PC-9 (cell line): ENCODE measurements around the gene PTPRG. TPM values are rescaled to one million over a fixed set of nuclear protein-coding genes. Genes with fewer than 3 reads are reported as not detected.

Experiments
- BruUV-seq: library from RNA; stranded (reverse); fragments of 400-500 nt; replicated peaks from 2 replicates; lab custom pipeline; 2021; lab: Mats Ljungman, UMichigan
- CTCF ChIA-PET: fragments of 300-600 bp; sonication (Branson Sonifier 250); formaldehyde crosslinking; loops from one replicate; lab custom pipeline; 2022; ENCODE audit warnings: antibody characterized with exemption; lab: Charles Lee
- POLR2A ChIA-PET: fragments of 300-600 bp; sonication (Branson Sonifier 250); formaldehyde crosslinking; loops from one replicate; lab custom pipeline; 2022; ENCODE audit warnings: antibody characterized with exemption; ENCODE audit not compliant: unreplicated experiment; lab: Charles Lee
- DNase-seq, 2 experiments: peaks; one replicate each; pipeline versions ENCODE4 v3.0.0 to v3.0.0-alpha.2; 2015 to 2022; ENCODE audit warnings: mixed read lengths in 1 of 2
- H2AFZ ChIP-seq: fragments of 200-600 bp; sonication (generic); 2 replicates; pipeline ENCODE4 v1.8.1; 2017; ENCODE audit warnings: antibody characterized with exemption
- H3F3A ChIP-seq: fragments of 200-600 bp; sonication (generic); 2 replicates; pipeline ENCODE4 v1.8.1; 2017; ENCODE audit warnings: antibody characterized with exemption, mild to moderate bottlenecking, low read depth; ENCODE audit not compliant: insufficient read depth
- H3K27ac ChIP-seq: fragments of 200-600 bp; sonication (generic); 2 replicates; pipeline ENCODE4 v1.6.1; 2016; ENCODE audit warnings: mixed run types
- H3K27me3 ChIP-seq: fragments of 200-600 bp; sonication (generic); 2 replicates; pipeline ENCODE4 v1.6.1; 2016; ENCODE audit warnings: low read depth, mixed run types; ENCODE audit not compliant: insufficient read depth
- H3K36me3 ChIP-seq: fragments of 200-600 bp; sonication (generic); 2 replicates; pipeline ENCODE4 v1.6.1; 2016; ENCODE audit warnings: low read depth, mixed run types
- H3K4me1 ChIP-seq: fragments of 200-600 bp; sonication (generic); replicated peaks from 2 replicates; pipeline ENCODE4 v1.6.1; 2016; ENCODE audit warnings: mixed run types; ENCODE audit not compliant: insufficient read depth
- H3K4me2 ChIP-seq: fragments of 200-600 bp; sonication (generic); 2 replicates; pipeline ENCODE4 v1.6.1; 2017; ENCODE audit warnings: mixed run types
- H3K4me3 ChIP-seq: fragments of 200-600 bp; sonication (generic); 2 replicates; pipeline ENCODE4 v1.6.1; 2016; ENCODE audit warnings: mixed run types
- H3K79me2 ChIP-seq: fragments of 200-600 bp; sonication (generic); 2 replicates; pipeline ENCODE4 v1.6.1; 2017; ENCODE audit warnings: low read depth, mixed run types
- H3K9me2 ChIP-seq: fragments of 200-600 bp; sonication (generic); 2 replicates; pipeline ENCODE4 v1.8.1; 2017; ENCODE audit warnings: mild to moderate bottlenecking; ENCODE audit not compliant: insufficient read depth
- H3K9me3 ChIP-seq: fragments of 200-600 bp; sonication (generic); 2 replicates; pipeline ENCODE4 v1.8.1; 2016; ENCODE audit warnings: low read depth; ENCODE audit not compliant: insufficient read depth
- H4K20me1 ChIP-seq: fragments of 200-600 bp; sonication (generic); 2 replicates; pipeline ENCODE4 v1.8.1; 2017; ENCODE audit not compliant: insufficient read depth
- EZH2 ChIP-seq: fragments of 200-600 bp; sonication (generic); IDR thresholded peaks from 2 replicates; pipeline ENCODE4 v1.8.0; 2017; ENCODE audit warnings: antibody characterized with exemption, low read depth
- intact Hi-C: fragments of 100-400 bp; cut with micrococcal nuclease; formaldehyde crosslinking; loops from one replicate; pipeline ENCODE4 v1.10.0; 2022; ENCODE audit not compliant: unreplicated experiment
- total RNA-seq: library from RNA; stranded (reverse); gene quantifications from 2 replicates; pipeline ENCODE4 v1.2.3, GENCODE V29; 2021
- TF ChIP-seq, protein P1 (sequence below): fragments of 200-600 bp; sonication (generic); conservative IDR thresholded peaks from 2 replicates; pipeline ENCODE4 v1.6.1; 2017; ENCODE audit warnings: mixed run types, antibody characterized with exemption, mild to moderate bottlenecking, moderate library complexity

Gene PTPRG
- total RNA-seq, 1 experiment from 2014 or later = 32.9 TPM

DNA sequence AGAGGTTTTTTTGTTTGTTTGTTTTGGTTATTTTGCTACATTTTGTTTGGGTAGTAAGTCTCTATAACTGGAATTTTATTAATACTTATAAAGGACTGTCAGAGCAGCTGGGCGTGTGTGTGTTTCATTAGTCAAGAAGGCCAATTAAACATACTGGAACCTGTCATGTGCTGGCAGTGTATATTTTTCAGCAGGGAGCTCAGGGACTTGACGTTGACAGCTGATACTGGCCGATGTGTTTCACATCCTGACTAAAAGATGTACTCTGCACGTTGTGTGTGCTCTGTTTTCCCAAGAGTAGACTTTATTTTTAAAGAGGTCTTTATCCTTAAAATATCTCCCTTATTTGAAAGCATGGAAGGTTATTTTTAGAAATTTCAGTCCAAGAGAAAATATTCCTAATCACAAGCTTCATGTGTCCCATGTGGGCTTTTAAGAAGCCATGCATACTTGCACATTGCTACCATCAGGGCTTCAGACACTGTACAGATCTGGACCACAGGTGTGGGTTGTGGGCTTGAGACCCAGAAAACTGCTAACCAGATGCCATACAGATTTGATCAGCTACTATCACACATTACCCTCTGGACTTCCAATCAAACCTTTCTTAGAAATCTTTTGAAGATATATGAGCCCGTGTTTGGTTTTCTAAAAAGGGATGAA, 676.0 kb downstream of the PTPRG start:
- CTCF ChIA-PET = no interaction called here
- BruUV-seq = no TSS peak

DNA sequence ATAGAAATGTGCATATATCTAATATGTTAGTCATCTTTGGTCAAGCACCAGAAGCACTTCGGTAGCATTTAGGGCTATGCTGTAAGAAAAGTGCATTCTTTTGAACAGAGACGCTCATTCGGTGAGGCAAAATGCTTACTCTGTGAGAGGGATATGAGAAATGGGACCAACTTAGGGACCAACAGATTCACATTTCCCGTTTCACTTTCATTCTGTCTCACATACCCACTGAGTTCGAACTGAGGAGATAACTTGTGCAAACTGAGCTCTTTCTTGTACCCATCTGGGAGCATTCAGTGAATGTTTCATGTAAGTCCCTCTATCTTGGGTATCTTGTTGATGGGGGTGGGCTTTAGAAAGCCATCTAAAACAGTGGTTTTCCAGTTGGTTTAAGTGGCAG, 676.6 kb downstream of the PTPRG start:
- Histone ChIP-seq H3K27me3 (no peaks in the 10 kb centered on the region), H3K4me1 (no peaks in the 10 kb centered on the region), H3K36me3 (no peaks in the 10 kb centered on the region), H3K4me3 (no peak overlapping the region), H3K9me3 (no peaks in the 10 kb centered on the region), H3K9me2 (no peaks in the 10 kb centered on the region), H2AFZ (no peak overlapping the region), H3K27ac (no peak overlapping the region), H3K79me2 (no peaks in the 10 kb centered on the region), H3F3A (no peaks in the 10 kb centered on the region), H4K20me1 (no peaks in the 10 kb centered on the region), H3K4me2 (no peak overlapping the region)
- intact Hi-C loops = no loop called here
- POLR2A ChIA-PET = interaction anchor here (0.6 kb wide), 1 partner anchor 564 kb away, joined by 10 read pairs; no protein-coding TSS in a partner anchor
- CTCF ChIA-PET = no interaction called here
- no TSS peak for BruUV-seq
- TF ChIP-seq EZH2 = no peak
- TF ChIP-seq, protein P1, sequence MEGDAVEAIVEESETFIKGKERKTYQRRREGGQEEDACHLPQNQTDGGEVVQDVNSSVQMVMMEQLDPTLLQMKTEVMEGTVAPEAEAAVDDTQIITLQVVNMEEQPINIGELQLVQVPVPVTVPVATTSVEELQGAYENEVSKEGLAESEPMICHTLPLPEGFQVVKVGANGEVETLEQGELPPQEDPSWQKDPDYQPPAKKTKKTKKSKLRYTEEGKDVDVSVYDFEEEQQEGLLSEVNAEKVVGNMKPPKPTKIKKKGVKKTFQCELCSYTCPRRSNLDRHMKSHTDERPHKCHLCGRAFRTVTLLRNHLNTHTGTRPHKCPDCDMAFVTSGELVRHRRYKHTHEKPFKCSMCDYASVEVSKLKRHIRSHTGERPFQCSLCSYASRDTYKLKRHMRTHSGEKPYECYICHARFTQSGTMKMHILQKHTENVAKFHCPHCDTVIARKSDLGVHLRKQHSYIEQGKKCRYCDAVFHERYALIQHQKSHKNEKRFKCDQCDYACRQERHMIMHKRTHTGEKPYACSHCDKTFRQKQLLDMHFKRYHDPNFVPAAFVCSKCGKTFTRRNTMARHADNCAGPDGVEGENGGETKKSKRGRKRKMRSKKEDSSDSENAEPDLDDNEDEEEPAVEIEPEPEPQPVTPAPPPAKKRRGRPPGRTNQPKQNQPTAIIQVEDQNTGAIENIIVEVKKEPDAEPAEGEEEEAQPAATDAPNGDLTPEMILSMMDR = no peak
- DNase-seq = no peak

More for the DNA sequence above, 676.0 kb downstream of the PTPRG start:
- Histone ChIP-seq H3K36me3 (no peaks in the 10 kb centered on the region), H3K9me2 (no peaks in the 10 kb centered on the region), H3K4me2 (no peak overlapping the region), H3F3A (no peaks in the 10 kb centered on the region), H3K79me2 (no peaks in the 10 kb centered on the region), H3K9me3 (no peaks in the 10 kb centered on the region), H4K20me1 (no peaks in the 10 kb centered on the region), H2AFZ (no peak overlapping the region), H3K4me3 (no peak overlapping the region), H3K4me1 (no peaks in the 10 kb centered on the region), H3K27ac (no peak overlapping the region), H3K27me3 (no peaks in the 10 kb centered on the region)
- DNase-seq = no peak
- intact Hi-C loops = no loop called here
- POLR2A ChIA-PET = interaction anchor here (0.6 kb wide), 1 partner anchor 563 kb away, joined by 10 read pairs; no protein-coding TSS in a partner anchor
- TF ChIP-seq EZH2 = no peak
- TF ChIP-seq, protein P1 = no peak

DNA sequence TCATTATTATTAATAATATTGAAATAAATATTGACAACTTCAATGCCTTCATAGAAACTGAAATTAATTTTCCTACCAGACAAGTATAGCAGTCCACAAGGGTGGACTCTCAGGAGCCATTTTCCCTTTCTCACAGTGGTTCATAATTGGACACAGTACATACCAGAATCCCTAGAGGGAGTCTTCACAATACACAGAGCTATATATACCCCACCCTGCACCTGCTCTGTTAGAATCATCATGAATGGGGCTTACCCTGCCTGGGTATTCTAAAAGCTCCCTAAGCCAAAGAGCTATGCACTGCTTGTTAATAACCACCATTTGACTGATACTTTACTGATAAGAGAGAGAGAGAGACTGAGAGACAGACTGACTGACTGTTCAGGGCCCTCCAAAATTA, 677.1 kb downstream of the PTPRG start:
- no peaks in the 10 kb centered on the region for H4K20me1 ChIP-seq
- no peak for TF ChIP-seq EZH2
- TF ChIP-seq, protein P1 = no peak
- no peaks in the 10 kb centered on the region for H3K36me3 ChIP-seq
- no peak for DNase-seq
- H3K4me1 ChIP-seq = no peaks in the 10 kb centered on the region
- ChIA-PET CTCF (no interaction called here), POLR2A (no interaction called here)
- H3K4me2 ChIP-seq = no peak overlapping the region
- H3K79me2 ChIP-seq = no peaks in the 10 kb centered on the region
- no peaks in the 10 kb centered on the region for H3K27me3 ChIP-seq
- H3K9me2 ChIP-seq = no peaks in the 10 kb centered on the region
- no peak overlapping the region for H3K4me3 ChIP-seq
- no peak overlapping the region for H3K27ac ChIP-seq
- intact Hi-C loops = no loop called here
- H3K9me3 ChIP-seq = no peaks in the 10 kb centered on the region
- H3F3A ChIP-seq = no peaks in the 10 kb centered on the region
- H2AFZ ChIP-seq = no peak overlapping the region
- no TSS peak for BruUV-seq
